Measurements from ENCODE around the gene ANXA8.

The ANXA8 gene

DNA sequence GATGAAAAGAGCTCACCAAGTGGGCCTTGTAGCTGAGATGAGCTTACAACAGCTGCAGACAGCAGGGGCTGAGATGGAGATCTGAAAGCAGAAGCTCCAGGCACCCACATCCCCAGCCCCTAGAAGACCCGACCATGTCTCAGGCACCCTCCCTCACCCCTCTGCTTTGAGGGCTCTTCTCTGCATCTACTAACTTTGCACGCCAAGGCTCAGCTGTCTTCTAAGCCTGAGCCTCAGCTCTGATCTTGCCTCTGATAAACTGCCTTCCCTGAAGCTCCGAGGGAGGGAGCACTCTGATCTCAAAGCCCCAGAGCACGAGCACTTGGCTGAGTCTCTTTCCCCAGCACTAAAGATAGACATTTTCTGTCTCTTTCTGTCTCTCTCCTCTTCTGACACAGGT is 42.0 kb downstream of the ANXA8 start:
- Histone ChIP-seq H3K36me3 (ENCODE audit: insufficient read depth, low read length) (no peaks in the 10 kb centered on the region), H3K9ac (ENCODE audit: low read depth, low read length) (no peak overlapping the region), H3K4me1 (ENCODE audit: insufficient read depth, low read length) (no peaks in the 10 kb centered on the region), H2AFZ (ENCODE audit: low read depth, low read length) (no peak overlapping the region), H3K27ac (ENCODE audit: low read length) (no peak overlapping the region), H4K20me1 (ENCODE audit: insufficient read depth, low read length) (no peaks in the 10 kb centered on the region), H3K9me3 (ENCODE audit: insufficient read depth, low read length, severe bottlenecking) (no peaks in the 10 kb centered on the region), H3K4me2 (ENCODE audit: insufficient read depth, low read length) (no peak overlapping the region), H3K4me3 (ENCODE audit: low read depth in 1 of 2, low read length in 2 of 2) (no peak overlapping the region), H3K27me3 (ENCODE audit: insufficient read depth, low read length, poor library complexity) (peaks cover 6% of the 10 kb centered on the region), H3K79me2 (ENCODE audit: insufficient read depth, low read length) (no peaks in the 10 kb centered on the region)
- ATAC-seq (ENCODE audit: insufficient read depth, low read depth): no peak
- DNase-seq: no peak
- no peak for TF ChIP-seq EZH2 (IDR thresholded peaks at IDR 0.05; ENCODE audit: borderline replicate concordance, low read depth, low read length, severe bottlenecking)
- TF ChIP-seq, protein P1, sequence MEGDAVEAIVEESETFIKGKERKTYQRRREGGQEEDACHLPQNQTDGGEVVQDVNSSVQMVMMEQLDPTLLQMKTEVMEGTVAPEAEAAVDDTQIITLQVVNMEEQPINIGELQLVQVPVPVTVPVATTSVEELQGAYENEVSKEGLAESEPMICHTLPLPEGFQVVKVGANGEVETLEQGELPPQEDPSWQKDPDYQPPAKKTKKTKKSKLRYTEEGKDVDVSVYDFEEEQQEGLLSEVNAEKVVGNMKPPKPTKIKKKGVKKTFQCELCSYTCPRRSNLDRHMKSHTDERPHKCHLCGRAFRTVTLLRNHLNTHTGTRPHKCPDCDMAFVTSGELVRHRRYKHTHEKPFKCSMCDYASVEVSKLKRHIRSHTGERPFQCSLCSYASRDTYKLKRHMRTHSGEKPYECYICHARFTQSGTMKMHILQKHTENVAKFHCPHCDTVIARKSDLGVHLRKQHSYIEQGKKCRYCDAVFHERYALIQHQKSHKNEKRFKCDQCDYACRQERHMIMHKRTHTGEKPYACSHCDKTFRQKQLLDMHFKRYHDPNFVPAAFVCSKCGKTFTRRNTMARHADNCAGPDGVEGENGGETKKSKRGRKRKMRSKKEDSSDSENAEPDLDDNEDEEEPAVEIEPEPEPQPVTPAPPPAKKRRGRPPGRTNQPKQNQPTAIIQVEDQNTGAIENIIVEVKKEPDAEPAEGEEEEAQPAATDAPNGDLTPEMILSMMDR (IDR thresholded peaks at IDR 0.05; ENCODE audit: borderline replicate concordance, extremely low read depth, low read length, poor library complexity, severe bottlenecking): no peak

DNA sequence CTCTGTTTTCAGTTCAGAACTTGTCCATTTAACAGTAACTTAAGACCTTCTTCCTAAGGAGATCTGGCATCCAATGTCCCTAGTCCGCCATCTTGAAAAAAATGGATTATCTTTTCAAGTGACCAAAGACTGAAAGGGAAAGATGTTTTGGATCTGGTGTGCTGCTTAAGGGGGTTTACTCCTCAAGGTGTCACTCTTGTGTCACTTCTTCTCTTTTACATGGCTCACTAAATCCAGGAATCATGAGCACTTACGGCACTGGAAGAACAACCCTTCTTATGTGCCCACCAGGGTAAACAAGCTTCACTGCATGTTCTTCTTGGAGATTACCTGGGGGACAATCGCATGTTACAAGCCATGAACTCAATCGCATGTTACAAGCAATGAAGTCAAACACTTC is 43.7 kb downstream of the ANXA8 start:
- DNase-seq (no peak), ATAC-seq (ENCODE audit: insufficient read depth, low read depth) (no peak)
- TF ChIP-seq, protein P1 (IDR thresholded peaks at IDR 0.05; ENCODE audit: borderline replicate concordance, extremely low read depth, low read length, poor library complexity, severe bottlenecking): no peak
- TF ChIP-seq EZH2 (IDR thresholded peaks at IDR 0.05; ENCODE audit: borderline replicate concordance, low read depth, low read length, severe bottlenecking): no peak
- H2AFZ ChIP-seq (ENCODE audit: low read depth, low read length): no peak overlapping the region
- no peak overlapping the region for H3K4me3 ChIP-seq (ENCODE audit: low read depth in 1 of 2, low read length in 2 of 2)
- no peak overlapping the region for H3K4me2 ChIP-seq (ENCODE audit: insufficient read depth, low read length)
- no peaks in the 10 kb centered on the region for H3K9me3 ChIP-seq (ENCODE audit: insufficient read depth, low read length, severe bottlenecking)
- peaks cover 6% of the 10 kb centered on the region for H3K27me3 ChIP-seq (ENCODE audit: insufficient read depth, low read length, poor library complexity)
- H3K4me1 ChIP-seq (ENCODE audit: insufficient read depth, low read length): no peaks in the 10 kb centered on the region
- no peak overlapping the region for H3K9ac ChIP-seq (ENCODE audit: low read depth, low read length)
- no peaks in the 10 kb centered on the region for H3K79me2 ChIP-seq (ENCODE audit: insufficient read depth, low read length)
- H3K36me3 ChIP-seq (ENCODE audit: insufficient read depth, low read length): no peaks in the 10 kb centered on the region
- no peaks in the 10 kb centered on the region for H4K20me1 ChIP-seq (ENCODE audit: insufficient read depth, low read length)
- no peak overlapping the region for H3K27ac ChIP-seq (ENCODE audit: low read length)

DNA sequence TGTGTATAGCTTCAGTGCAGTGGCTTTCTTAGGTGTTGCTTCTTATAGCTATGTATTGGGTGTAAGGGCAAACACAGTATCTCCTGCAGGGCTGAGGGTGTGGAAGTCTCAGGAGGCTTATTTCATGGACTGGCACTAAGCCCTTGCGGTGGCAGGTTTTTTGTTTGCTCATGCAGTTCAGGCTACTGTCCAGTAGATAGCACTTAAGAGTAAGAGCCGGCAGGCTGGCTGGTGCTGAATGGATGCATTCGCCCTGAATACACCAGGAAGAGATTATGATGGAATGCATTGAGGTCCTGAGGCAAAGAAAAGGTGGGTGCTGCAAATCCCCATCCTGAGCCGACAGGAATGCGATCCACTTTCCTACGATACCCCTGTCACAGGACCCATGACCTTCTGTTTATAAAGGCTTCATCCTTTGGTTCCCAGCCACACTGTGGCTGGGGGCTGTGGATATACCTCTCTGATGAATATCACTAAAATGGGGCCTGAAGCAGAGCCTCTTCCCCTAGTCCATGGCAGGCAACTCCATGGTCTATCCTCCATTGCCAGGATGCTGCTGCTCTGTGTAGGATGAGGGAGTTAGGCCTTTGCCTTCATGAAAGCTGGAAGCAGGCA is 44.9 kb downstream of the ANXA8 start:
- peaks cover 6% of the 10 kb centered on the region for H3K27me3 ChIP-seq (ENCODE audit: insufficient read depth, low read length, poor library complexity)
- DNase-seq (no peak), ATAC-seq (ENCODE audit: insufficient read depth, low read depth) (no peak)
- no peak overlapping the region for H3K4me2 ChIP-seq (ENCODE audit: insufficient read depth, low read length)
- H3K4me3 ChIP-seq (ENCODE audit: low read depth in 1 of 2, low read length in 2 of 2): no peak overlapping the region
- H2AFZ ChIP-seq (ENCODE audit: low read depth, low read length): no peak overlapping the region
- no peaks in the 10 kb centered on the region for H3K36me3 ChIP-seq (ENCODE audit: insufficient read depth, low read length)
- no peak overlapping the region for H3K27ac ChIP-seq (ENCODE audit: low read length)
- no peaks in the 10 kb centered on the region for H4K20me1 ChIP-seq (ENCODE audit: insufficient read depth, low read length)
- H3K79me2 ChIP-seq (ENCODE audit: insufficient read depth, low read length): no peaks in the 10 kb centered on the region
- H3K4me1 ChIP-seq (ENCODE audit: insufficient read depth, low read length): no peaks in the 10 kb centered on the region
- H3K9me3 ChIP-seq (ENCODE audit: insufficient read depth, low read length, severe bottlenecking): no peaks in the 10 kb centered on the region
- TF ChIP-seq, protein P1 (IDR thresholded peaks at IDR 0.05; ENCODE audit: borderline replicate concordance, extremely low read depth, low read length, poor library complexity, severe bottlenecking): no peak
- no peak for TF ChIP-seq EZH2 (IDR thresholded peaks at IDR 0.05; ENCODE audit: borderline replicate concordance, low read depth, low read length, severe bottlenecking)
- no peak overlapping the region for H3K9ac ChIP-seq (ENCODE audit: low read depth, low read length)

Measured in DND-41 (cell line).